Superior temporal gyrus (tissue), 1 donor: ENCODE measurements around the gene CEBPA.

Experiments
- DNase-seq: peaks from one replicate; pipeline ENCODE4 v3.0.0-alpha.2; 2016; ENCODE audit errors: extremely low spot score

The CEBPA gene

DNA sequence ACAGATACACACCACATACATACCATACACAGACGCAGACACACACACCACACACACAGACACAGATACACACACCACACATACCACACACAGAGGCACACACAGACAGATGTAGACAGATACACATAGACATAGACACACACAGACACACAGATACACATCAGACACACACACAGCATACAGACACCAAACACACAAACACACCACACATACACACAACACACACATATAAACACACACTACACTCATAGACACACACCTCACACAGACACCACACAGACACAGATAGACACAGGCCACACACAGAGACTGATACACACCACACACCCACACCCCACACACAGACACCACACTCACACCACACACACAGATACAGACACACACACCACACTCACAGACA, 51.8 kb downstream of the CEBPA start:
- DNase-seq, result no peak
